MM.1S (cell line): ENCODE data around the gene GALNTL6.

Experiments used
- EZH2 ChIP-seq: fragments of 300-600 bp; sonication (generic); optimal IDR thresholded peaks from 2 replicates; pipeline ENCODE3; 2017; ENCODE audit warnings: low read depth, mild to moderate bottlenecking, antibody characterized with exemption, low read length, mixed read lengths
- EZH2phosphoT487 ChIP-seq: fragments of 300-600 bp; sonication (generic); IDR thresholded peaks from 2 replicates; pipeline ENCODE4 v1.6.1; 2018; ENCODE audit warnings: antibody characterized with exemption, low read length
- TF ChIP-seq, protein P1 (sequence below): fragments of 300-600 bp; sonication (generic); IDR thresholded peaks from 2 replicates; pipeline ENCODE4 v1.5.1; 2016; ENCODE audit warnings: antibody characterized with exemption, low read length, mixed read lengths

- TF ChIP-seq, protein P1, sequence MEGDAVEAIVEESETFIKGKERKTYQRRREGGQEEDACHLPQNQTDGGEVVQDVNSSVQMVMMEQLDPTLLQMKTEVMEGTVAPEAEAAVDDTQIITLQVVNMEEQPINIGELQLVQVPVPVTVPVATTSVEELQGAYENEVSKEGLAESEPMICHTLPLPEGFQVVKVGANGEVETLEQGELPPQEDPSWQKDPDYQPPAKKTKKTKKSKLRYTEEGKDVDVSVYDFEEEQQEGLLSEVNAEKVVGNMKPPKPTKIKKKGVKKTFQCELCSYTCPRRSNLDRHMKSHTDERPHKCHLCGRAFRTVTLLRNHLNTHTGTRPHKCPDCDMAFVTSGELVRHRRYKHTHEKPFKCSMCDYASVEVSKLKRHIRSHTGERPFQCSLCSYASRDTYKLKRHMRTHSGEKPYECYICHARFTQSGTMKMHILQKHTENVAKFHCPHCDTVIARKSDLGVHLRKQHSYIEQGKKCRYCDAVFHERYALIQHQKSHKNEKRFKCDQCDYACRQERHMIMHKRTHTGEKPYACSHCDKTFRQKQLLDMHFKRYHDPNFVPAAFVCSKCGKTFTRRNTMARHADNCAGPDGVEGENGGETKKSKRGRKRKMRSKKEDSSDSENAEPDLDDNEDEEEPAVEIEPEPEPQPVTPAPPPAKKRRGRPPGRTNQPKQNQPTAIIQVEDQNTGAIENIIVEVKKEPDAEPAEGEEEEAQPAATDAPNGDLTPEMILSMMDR, result no peak
- TF ChIP-seq EZH2 (no peak), EZH2phosphoT487 (no peak)
These were observed 995.0 kb downstream of the GALNTL6 start for GRCh38 chr4:172808196-172808595.
